Endothelial cell of umbilical vein (primary cell): ENCODE measurements around the gene C2orf81. TPM values are rescaled to one million over a fixed set of nuclear protein-coding genes. Genes with fewer than 3 reads are reported as not detected.

Source experiments
- BruUV-seq: library from RNA; stranded (reverse); fragments of 400-500 nt; replicated peaks from 2 replicates; lab custom pipeline; 2021; lab: Mats Ljungman, UMichigan
- CTCF ChIA-PET: fragments of 300-600, 350-600 bp; sonication (Branson Sonifier 250); formaldehyde crosslinking; loops from one replicate; lab custom pipeline; 2021; ENCODE audit warnings: antibody characterized with exemption, inconsistent platforms; lab: Charles Lee
- POLR2A ChIA-PET: fragments of 300-600, 350-600 bp; sonication (Branson Sonifier 250); formaldehyde crosslinking; loops from one replicate; lab custom pipeline; 2021; ENCODE audit warnings: antibody characterized with exemption, inconsistent platforms; lab: Charles Lee
- DNase-seq: peaks from one replicate; pipeline ENCODE4 v3.0.0-alpha.2; 2011; ENCODE audit warnings: low read depth, low spot score
- FAIRE-seq: peaks from 2 replicates; lab custom pipeline; 2011; peaks lifted over from hg19 to GRCh38; lab: Jason Lieb, UNC
- H2AFZ ChIP-seq: 2 replicates; pipeline ENCODE4 v1.6.0; 2012; ENCODE audit warnings: low read depth, low read length, control low read depth, inconsistent platforms
- H3K27ac ChIP-seq: 2 replicates; pipeline ENCODE4 v1.5.1; 2011; ENCODE audit warnings: low read depth, mild to moderate bottlenecking, control low read depth, low read length, moderate library complexity; ENCODE audit not compliant: insufficient read depth
- H3K27me3 ChIP-seq, 2 experiments: 2 replicates each; pipeline versions ENCODE4 v1.6.0 to v1.6.1; 2011; ENCODE audit warnings: low read length in 2 of 2, mixed read lengths in 1 of 2; ENCODE audit not compliant: control insufficient read depth in 2 of 2, insufficient read depth in 2 of 2
- H3K36me3 ChIP-seq, 2 experiments: 2 replicates in 1 of 2; 3 replicates in 1 of 2; pipeline ENCODE4 v1.5.1; 2011; ENCODE audit warnings: low read length in 2 of 2, mild to moderate bottlenecking in 1 of 2, moderate library complexity in 1 of 2; ENCODE audit not compliant: control insufficient read depth in 2 of 2, insufficient read depth in 2 of 2; ENCODE audit errors: extremely low read depth in 1 of 2
- H3K4me1 ChIP-seq: 3 replicates; pipeline ENCODE4 v1.5.1; 2011; ENCODE audit warnings: mild to moderate bottlenecking, low read length; ENCODE audit not compliant: control insufficient read depth, insufficient read depth; ENCODE audit errors: extremely low read depth
- H3K4me2 ChIP-seq: 2 replicates; pipeline ENCODE4 v1.6.1; 2011; ENCODE audit warnings: low read length, control low read depth, mixed read lengths; ENCODE audit not compliant: insufficient read depth
- H3K4me3 ChIP-seq, 3 experiments: fragments of 200-600 bp in 1 of 3; sonication (generic), shearing (Covaris generic) in 1 of 3; replicated peaks in 1 of 3; 2 replicates each; pipeline ENCODE4 v1.5.1; 2011 to 2016; ENCODE audit warnings: control low read depth in 3 of 3, low read length in 3 of 3, mild to moderate bottlenecking in 2 of 3, inconsistent platforms in 1 of 3, low read depth in 1 of 3, moderate library complexity in 1 of 3; ENCODE audit not compliant: insufficient read depth in 1 of 3
- H3K79me2 ChIP-seq: 2 replicates; pipeline ENCODE4 v1.6.0; 2012; ENCODE audit warnings: low read length, inconsistent platforms; ENCODE audit not compliant: control insufficient read depth, insufficient read depth
- H3K9ac ChIP-seq: replicated peaks from 2 replicates; pipeline ENCODE3; 2011; ENCODE audit warnings: low read length, control low read depth; ENCODE audit not compliant: insufficient read depth; ENCODE audit errors: extremely low read depth
- H3K9me1 ChIP-seq: replicated peaks from 3 replicates; pipeline ENCODE4 v1.6.0; 2011; ENCODE audit warnings: mild to moderate bottlenecking, low read length; ENCODE audit not compliant: control insufficient read depth, insufficient read depth; ENCODE audit errors: extremely low read depth
- H3K9me3 ChIP-seq: replicated peaks from 2 replicates; pipeline ENCODE4 v1.5.1; 2012; ENCODE audit warnings: low read length, inconsistent platforms; ENCODE audit not compliant: control insufficient read depth, insufficient read depth
- H4K20me1 ChIP-seq: replicated peaks from 2 replicates; pipeline ENCODE3; 2011; ENCODE audit warnings: mild to moderate bottlenecking, low read length; ENCODE audit not compliant: control insufficient read depth, insufficient read depth; ENCODE audit errors: extremely low read depth
- EZH2 ChIP-seq: IDR thresholded peaks from 2 replicates; pipeline ENCODE4 v1.6.1; 2012; ENCODE audit warnings: borderline replicate concordance, low read depth, mild to moderate bottlenecking, moderate library complexity, low read length, inconsistent platforms; ENCODE audit not compliant: severe bottlenecking
- FOS ChIP-seq: IDR thresholded peaks from 2 replicates; pipeline ENCODE4 v1.6.1; 2011; ENCODE audit warnings: mild to moderate bottlenecking, low read length, moderate library complexity, borderline replicate concordance; ENCODE audit not compliant: insufficient read depth
- GATA2 ChIP-seq: IDR thresholded peaks from 2 replicates; pipeline ENCODE4 v1.7.0; 2011; ENCODE audit warnings: low read depth, mild to moderate bottlenecking, moderate library complexity, mixed read lengths, low read length; ENCODE audit not compliant: insufficient read length, insufficient read depth
- JUN ChIP-seq: IDR thresholded peaks from 2 replicates; pipeline ENCODE4 v1.6.1; 2011; ENCODE audit warnings: borderline replicate concordance, low read depth; ENCODE audit not compliant: insufficient read length, insufficient read depth
- MYC ChIP-seq: IDR thresholded peaks from one replicate; pipeline ENCODE4 v1.6.1; 2011; ENCODE audit warnings: mild to moderate bottlenecking, low read depth, low read length
- POLR2A ChIP-seq: IDR thresholded peaks from 2 replicates; pipeline ENCODE4 v1.6.1; 2012; ENCODE audit warnings: low read depth, mild to moderate bottlenecking, control low read depth, low read length
- POLR2AphosphoS5 ChIP-seq: IDR thresholded peaks from 2 replicates; pipeline ENCODE4 v1.6.1; 2012; ENCODE audit warnings: low read depth, mild to moderate bottlenecking, control low read depth, low read length, moderate library complexity; ENCODE audit not compliant: insufficient read depth
- dilution Hi-C: fragments of 300-500 bp; cut with MboI; formaldehyde crosslinking; loops from one replicate; pipeline ENCODE4 v1.15.0; 2019; ENCODE audit warnings: low sequenced_read_pairs; ENCODE audit not compliant: extremely low pct_ligation_motif_present
- intact Hi-C: fragments of 100-400 bp; cut with micrococcal nuclease; formaldehyde crosslinking; loops from one replicate; pipeline ENCODE4 v1.10.0; 2022
- polyA plus RNA-seq, 4 experiments: library from polyadenylated mRNA; depleted of rRNA in 3 of 4; stranded (reverse) in 3 of 4; unstranded in 1 of 4; fragments of >200 nt; gene quantifications; 2 replicates each; pipeline versions ENCODE4 v1.2.1 to v1.2.3, GENCODE V29; 2011 to 2012; ENCODE audit warnings: missing spikeins in 1 of 4
- total RNA-seq: library from RNA; stranded (reverse); gene quantifications from 2 replicates; pipeline ENCODE4 v1.2.3, GENCODE V29; 2021
- TF ChIP-seq, protein P1 (sequence below): IDR thresholded peaks from 2 replicates; pipeline ENCODE4 v1.6.1; 2011; ENCODE audit not compliant: insufficient read depth, insufficient read length
- TF ChIP-seq, protein P2 (sequence below), 2 donors: IDR thresholded peaks; 1 replicate in 1 of 2; 2 replicates in 1 of 2; pipeline ENCODE4 v1.5.1; 2011; ENCODE audit warnings: low read length in 2 of 2, mild to moderate bottlenecking in 2 of 2, moderate library complexity in 2 of 2, control low read depth in 1 of 2, inconsistent platforms in 1 of 2, low read depth in 1 of 2; ENCODE audit not compliant: insufficient read depth in 1 of 2; ENCODE audit errors: extremely low read depth in 1 of 2

The C2orf81 gene
- total and polyA plus RNA-seq, 2 donors (not counting 3 experiments of a cell fraction or from before 2014, with no cell fraction given) = 0.17 to 0.71 TPM

DNA sequence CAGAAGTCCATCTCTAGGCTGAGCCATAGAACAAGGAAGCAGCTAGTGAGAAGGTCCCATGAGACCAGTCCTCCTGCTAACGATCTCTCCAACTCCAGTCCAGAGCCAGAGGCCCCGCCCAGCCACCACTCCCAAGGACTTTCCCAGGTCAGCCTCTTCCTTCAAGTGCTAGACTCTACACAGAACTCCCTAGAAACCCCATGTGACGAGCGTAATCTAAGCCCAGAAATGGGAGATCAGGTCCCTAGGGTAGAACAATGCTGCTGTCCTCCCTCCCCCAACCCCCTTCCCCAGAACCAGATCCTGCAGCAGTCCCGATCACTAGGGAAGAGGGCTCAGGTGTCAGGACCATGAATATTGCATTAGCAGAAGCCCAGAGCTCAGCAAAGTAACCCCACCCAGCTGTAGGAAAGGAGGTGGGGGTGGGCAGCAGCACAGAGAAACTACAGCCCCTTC is 48.2 kb downstream of the C2orf81 start:
- Histone ChIP-seq H4K20me1 (no peaks in the 10 kb centered on the region), H3K4me1 (no peaks in the 10 kb centered on the region), H3K79me2 (peaks cover 2% of the 10 kb centered on the region), H3K4me3 (no peak overlapping the region), H3K9me3 (no peaks in the 10 kb centered on the region), H2AFZ (no peak overlapping the region), H3K27ac (no peak overlapping the region), H3K4me2 (no peak overlapping the region), H3K27me3 (no peaks in the 10 kb centered on the region), H3K36me3 (peaks cover 7 to 43% of the 10 kb centered on the region in 2 experiments), H3K9ac (no peak overlapping the region), H3K9me1 (no peaks in the 10 kb centered on the region)
- no peak for DNase-seq
- dilution Hi-C loops = no loop called here
- BruUV-seq = no TSS peak
- CTCF ChIA-PET = interaction anchor here (0.6 kb wide), 1 partner anchor 21 kb away, joined by 3 read pairs; no protein-coding TSS in a partner anchor
- no peak for FAIRE-seq
- TF ChIP-seq, protein P1, sequence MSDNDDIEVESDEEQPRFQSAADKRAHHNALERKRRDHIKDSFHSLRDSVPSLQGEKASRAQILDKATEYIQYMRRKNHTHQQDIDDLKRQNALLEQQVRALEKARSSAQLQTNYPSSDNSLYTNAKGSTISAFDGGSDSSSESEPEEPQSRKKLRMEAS = no peak
- TF ChIP-seq EZH2 = no peak
- TF ChIP-seq, protein P2, sequence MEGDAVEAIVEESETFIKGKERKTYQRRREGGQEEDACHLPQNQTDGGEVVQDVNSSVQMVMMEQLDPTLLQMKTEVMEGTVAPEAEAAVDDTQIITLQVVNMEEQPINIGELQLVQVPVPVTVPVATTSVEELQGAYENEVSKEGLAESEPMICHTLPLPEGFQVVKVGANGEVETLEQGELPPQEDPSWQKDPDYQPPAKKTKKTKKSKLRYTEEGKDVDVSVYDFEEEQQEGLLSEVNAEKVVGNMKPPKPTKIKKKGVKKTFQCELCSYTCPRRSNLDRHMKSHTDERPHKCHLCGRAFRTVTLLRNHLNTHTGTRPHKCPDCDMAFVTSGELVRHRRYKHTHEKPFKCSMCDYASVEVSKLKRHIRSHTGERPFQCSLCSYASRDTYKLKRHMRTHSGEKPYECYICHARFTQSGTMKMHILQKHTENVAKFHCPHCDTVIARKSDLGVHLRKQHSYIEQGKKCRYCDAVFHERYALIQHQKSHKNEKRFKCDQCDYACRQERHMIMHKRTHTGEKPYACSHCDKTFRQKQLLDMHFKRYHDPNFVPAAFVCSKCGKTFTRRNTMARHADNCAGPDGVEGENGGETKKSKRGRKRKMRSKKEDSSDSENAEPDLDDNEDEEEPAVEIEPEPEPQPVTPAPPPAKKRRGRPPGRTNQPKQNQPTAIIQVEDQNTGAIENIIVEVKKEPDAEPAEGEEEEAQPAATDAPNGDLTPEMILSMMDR (IDR thresholded peaks at IDR 0.05; ENCODE audit: extremely low read depth in 1 of 2, insufficient read depth in 1 of 2, low read depth in 1 of 2, low read length in 2 of 2) = no peak
- TF ChIP-seq POLR2AphosphoS5 = no peak
- TF ChIP-seq GATA2 = no peak
- no peak for TF ChIP-seq FOS
- TF ChIP-seq JUN = no peak
- TF ChIP-seq POLR2A = no peak
- no peak for TF ChIP-seq MYC
- POLR2A ChIA-PET = no interaction called here
- intact Hi-C loops = no loop called here
